ENCODE results near the gene CTBP2.

DNA sequence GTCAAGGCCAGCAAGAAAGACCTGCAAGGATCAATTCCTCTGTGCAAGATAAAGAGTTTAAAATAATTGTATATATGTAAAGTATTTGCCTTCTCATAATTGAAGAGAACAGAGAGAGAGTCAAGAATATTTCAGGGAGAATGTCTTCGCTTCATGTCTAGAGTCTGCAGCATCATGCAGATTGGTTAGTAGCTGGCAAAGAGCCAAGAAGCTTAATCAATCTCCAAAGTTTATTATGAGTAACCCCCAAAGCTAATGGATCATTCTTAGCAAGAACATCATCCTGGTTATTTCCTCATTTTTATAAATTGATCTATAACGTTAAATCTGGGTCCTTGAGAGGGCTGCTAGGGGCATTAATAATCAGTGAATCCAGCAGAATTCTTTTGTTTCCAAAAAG is 38.9 kb upstream of the CTBP2 start:
- TF ChIP-seq, protein P1, sequence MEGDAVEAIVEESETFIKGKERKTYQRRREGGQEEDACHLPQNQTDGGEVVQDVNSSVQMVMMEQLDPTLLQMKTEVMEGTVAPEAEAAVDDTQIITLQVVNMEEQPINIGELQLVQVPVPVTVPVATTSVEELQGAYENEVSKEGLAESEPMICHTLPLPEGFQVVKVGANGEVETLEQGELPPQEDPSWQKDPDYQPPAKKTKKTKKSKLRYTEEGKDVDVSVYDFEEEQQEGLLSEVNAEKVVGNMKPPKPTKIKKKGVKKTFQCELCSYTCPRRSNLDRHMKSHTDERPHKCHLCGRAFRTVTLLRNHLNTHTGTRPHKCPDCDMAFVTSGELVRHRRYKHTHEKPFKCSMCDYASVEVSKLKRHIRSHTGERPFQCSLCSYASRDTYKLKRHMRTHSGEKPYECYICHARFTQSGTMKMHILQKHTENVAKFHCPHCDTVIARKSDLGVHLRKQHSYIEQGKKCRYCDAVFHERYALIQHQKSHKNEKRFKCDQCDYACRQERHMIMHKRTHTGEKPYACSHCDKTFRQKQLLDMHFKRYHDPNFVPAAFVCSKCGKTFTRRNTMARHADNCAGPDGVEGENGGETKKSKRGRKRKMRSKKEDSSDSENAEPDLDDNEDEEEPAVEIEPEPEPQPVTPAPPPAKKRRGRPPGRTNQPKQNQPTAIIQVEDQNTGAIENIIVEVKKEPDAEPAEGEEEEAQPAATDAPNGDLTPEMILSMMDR (IDR thresholded peaks at IDR 0.05): no peak
- TF ChIP-seq POLR2AphosphoS5 (IDR thresholded peaks at IDR 0.05): no peak

Measured in breast epithelium (tissue), 3 donors.